NAMALWA (cell line): Measurements from ENCODE around the gene ARNT2.

ENCODE experiments used
- DNase-seq: peaks from one replicate; pipeline ENCODE4 v3.0.0-alpha.2; 2015; ENCODE audit warnings: low spot score

The ARNT2 gene

DNA sequence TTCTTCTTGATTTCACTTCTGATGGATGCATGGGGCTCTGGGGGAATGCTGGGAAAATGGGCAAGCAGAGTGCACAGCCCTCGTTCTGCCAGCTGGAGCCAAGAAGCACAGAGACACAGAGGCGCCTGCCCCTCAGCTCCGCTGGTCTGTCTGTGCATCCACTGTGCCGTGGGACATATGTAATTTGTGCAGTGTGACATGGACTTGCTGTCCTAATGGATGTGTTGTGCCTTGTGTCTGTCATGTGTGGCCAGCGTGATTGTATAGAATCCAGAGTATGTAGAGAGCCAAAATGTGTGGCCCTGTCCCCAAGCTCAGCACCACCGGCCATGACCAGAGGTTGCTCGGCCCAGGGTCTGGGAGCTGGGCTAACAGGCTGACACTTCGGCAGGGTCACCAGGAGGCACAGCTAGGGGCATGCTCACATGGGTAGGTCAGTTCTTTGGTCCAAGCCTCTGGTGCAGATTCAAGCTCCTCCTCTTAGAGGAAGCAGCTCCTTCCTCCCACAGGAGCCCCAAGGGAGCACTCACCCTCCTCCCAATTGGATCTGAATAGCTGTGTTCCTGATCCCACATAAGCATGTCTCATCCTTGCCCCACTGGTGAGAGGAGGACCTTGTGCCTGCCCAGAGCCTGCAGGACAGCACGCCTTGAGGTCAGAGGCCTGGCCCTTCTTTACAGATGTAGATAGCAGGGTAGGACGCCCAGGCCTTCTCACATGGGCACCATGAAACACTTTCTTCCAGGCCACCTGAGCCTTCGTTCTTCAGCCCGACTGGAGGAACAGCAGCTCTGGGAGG lies 190.1 kb downstream of the ARNT2 start:
- DNase-seq: no peak

- DNase-seq: no peak
These were observed 191.2 kb downstream of the ARNT2 start for GRCh38 chr15:80595396-80595795.

DNA sequence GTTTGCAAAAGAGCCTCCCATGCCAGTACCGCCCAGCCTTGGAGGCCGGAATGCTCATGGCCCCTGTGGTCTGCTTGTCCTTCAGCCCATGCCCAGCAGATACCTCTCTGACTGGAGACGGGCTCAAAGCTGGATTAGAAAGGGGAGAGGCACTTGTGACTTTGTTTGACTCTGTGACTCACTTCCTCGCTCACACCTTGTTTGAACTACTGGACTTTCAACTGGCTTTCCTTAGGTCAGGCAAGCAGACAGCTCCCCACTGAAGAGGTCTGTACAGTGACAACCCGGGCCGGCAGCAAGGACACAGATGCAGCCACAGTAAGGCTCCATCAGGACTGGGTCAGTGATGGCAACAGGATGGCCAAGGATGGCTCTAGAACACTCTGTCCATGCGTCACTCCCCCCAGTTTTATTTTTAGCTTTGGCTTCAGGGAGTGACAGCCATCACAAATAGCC lies 192.4 kb downstream of the ARNT2 start:
- no peak for DNase-seq

DNA sequence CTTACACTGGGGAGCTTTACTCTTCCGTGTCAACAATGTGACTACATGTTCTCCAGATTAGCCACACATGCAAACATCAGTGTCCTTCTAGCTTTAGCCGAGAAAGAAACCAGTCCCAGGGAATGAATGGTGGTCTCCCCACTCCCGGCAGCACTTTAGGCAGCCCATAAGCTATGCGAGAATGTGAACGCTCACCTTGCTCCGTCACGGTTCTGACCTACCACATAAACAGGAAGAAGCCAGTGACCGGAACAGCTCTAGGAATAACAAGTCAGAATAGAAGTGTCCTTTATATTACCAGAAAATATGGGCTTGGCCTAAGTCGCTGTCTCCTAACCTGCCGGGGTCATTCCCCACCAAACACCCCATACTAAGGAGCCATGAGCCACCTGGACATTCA lies 192.9 kb downstream of the ARNT2 start:
- no peak for DNase-seq

DNA sequence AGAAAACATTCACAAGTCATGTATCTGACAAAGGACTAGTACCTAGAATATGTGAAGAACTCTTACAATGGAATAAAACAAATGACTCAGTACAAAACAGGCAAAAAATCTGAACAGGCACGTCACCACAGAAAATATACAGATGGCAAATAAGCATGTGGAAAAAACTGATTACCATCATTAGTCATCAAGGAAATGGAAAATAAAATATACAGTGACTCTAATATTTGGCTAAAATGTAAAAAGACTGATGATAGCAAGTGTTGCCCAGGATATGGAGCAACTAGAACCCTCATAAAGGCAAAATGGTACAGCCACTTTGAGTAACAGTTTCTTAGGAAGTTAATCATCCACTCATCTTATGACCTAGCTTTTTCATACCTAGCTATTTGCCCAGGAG lies 195.2 kb downstream of the ARNT2 start:
- DNase-seq: no peak

DNA sequence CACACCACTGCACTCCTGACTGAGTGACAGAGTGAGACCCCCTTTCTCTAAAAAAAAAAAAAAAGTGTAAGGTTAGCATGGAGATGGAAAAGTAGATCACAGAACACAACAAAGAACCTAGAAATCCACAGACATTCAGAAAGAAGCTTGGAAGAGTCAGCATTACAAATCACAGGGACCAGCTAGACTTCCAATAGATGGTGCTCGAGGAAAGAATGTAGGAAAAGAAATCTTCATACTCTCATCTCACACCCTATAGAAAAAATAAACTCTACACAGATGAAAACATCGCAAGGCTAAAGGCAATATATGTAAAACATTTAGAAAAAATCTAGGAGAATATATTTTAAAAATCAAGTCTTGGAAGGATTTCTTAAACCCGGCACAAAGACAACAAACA lies 196.4 kb downstream of the ARNT2 start:
- DNase-seq: no peak

DNA sequence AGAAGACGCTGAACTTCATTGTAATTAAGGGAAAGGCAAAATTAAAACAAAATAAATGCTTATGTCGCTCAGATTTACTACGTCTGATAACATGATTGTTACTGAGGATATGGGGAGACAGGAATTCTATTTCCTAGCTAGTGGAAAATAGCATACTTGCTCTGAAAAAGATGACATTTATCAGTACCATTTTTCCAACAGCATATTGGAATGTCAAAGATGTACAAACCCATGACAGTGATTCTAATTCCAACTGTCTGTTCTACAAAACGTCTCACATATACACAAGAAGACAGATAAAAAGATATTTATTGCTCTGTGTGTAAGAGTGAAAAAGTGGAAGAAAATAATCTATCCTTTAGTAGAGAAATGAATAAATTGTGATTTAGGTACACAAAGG lies 197.1 kb downstream of the ARNT2 start:
- no peak for DNase-seq

DNA sequence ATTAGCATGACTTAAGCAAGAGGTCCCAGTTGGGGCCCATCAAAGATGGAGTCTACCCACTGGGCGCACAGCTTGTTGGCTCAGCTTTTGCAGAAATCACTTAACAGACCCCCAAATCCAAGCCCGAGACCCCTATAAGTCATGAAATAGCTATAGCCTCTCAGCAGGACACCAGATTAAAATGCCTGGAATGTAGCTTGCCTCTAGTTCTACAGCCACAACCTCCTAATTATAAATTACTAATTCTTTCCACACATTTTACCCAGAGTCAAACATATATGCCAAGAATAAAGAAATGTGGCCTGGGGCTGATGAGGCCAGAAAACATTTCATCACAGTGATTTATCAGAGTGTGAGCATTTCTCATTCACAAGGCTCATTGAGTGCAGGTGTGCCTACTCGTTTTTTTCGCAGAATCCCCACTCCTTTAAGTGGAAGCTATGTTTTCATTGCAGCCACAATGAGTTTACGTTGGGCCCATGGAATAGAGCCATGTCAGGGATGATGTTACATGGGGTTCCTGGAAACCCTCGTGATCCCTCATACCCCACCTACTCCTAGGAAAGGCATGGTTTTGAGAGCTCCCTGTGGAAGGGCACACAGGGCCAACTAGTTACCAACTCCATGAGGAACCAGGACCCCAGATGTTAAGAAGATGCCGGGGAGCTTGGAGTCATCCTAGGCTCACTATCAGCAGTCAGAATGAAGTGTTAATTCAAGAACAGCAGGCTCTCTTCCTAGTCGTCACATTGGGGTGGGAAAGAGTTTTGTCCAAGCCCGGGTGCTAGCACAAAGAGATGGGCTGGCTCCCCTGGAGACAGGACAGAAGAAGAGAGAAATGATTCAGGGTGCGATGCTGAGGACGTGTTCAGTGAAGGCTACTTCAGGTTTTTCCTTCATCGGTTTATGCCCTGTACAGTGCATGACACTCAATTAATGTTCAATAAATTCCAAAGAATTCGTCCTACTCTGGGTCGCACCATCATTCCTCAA lies 200.7 kb downstream of the ARNT2 start:
- no peak for DNase-seq

GRCh38 chr15:80605591-80606150 lies 201.5 kb downstream of the ARNT2 start:
- no peak for DNase-seq

GRCh38 chr15:80606511-80607071 lies 202.4 kb downstream of the ARNT2 start:
- DNase-seq: no peak

- DNase-seq: no peak
These were observed 203.3 kb downstream of the ARNT2 start for GRCh38 chr15:80607287-80607980.

GRCh38 chr15:80608688-80609087 lies 204.5 kb downstream of the ARNT2 start:
- no peak for DNase-seq

- DNase-seq: no peak
These were observed 204.9 kb downstream of the ARNT2 start for GRCh38 chr15:80609091-80609490.

GRCh38 chr15:80609512-80609946 lies 205.3 kb downstream of the ARNT2 start:
- DNase-seq: no peak

DNA sequence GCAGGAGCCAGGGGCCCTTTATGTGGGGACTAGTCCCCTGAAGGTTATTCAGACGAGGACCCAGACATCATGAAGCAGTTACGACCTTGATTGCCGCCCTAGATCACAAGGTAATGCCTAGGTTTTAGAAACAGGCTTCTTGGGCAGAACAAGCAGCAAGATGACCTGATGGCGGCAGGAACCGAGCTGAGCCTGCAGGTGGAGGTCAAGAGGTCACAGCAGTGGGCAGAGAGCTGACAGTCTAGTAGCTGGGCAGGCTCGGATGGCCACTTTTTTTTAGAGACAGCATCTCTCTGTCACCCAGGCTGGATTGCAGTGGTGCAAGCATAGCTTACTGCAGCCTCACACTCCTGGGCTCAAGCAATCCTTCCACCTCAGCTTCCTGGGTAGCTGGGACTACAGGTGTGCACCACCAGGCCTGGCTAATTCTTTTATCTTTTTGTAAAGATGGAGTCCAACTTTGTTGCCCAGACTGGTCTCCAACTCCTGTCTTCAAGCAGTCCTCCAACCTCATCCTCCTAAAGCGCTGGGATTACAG lies 207.4 kb downstream of the ARNT2 start:
- no peak for DNase-seq

DNA sequence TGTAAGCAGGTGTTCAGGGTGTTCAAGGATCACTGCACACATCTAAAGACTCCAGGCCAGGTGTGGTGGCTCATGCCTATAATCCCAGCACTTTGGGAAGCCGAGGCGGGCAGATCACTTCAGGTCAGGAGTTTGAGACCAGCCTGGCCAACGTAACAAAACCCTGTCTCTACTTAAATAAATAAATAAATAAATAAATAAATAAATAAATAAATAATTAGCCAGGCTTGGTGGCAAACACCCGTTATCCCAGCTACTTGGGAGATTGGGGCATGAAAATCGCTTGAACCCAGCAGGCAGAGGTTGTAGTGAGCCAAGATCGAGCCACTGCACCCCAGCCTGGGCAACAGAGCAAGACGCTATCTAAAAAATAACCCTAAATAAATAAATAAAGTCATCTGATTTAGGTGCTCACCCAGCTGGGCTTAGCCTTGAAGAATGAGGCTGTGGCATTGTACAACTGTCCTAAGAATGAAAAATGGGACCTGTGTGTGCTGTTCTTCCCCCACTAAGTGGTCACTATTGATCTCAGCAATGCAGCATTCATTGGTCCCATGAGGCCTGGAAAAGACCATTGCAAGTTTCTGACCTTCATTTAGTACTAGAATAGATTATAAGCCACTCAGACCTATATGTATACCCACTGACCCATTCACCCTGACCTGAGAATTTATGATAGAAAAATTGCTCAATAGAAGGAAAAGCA lies 208.1 kb downstream of the ARNT2 start:
- DNase-seq: no peak

GRCh38 chr15:80613762-80614365 lies 209.7 kb downstream of the ARNT2 start:
- no peak for DNase-seq

- no peak for DNase-seq
These were observed 210.7 kb downstream of the ARNT2 start for GRCh38 chr15:80614711-80615360.

DNA sequence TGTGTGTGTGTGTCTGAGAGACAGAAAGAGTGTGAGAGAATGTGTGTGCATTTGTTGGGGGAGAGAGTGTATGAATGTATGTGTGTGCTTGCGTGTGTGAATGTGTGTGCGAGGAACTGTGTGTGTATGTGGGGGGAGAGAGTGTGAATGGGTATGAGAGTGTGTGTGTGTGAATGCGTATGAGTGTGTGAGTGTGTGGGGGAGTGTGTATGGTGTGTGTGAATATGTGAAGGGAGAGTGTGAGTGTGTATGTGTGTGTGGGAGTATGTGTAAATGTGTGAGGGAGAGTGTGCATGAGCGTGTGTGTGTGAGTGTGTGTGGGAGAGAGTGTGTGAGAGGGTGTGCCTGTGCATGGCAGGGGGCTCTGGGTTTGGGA lies 211.2 kb downstream of the ARNT2 start:
- DNase-seq: no peak
